Activated CD8-positive, alpha-beta memory T cell treated with anti-CD3 and anti-CD28 coated beads, Interleukin-2, amount 50 U/mL, for 24 hours (primary cell): ENCODE measurements around the gene ZKSCAN7.
"Not testable (repeated sequence)": the region's sequence is repeated elsewhere in the genome, so short reads cannot be mapped to it uniquely, and the experiment has no call there.

Experiments
- DNase-seq: peaks from one replicate; pipeline ENCODE4 v3.0.0-alpha.2; 2020; ENCODE audit errors: extremely low read depth

ZKSCAN7 gene

DNA sequence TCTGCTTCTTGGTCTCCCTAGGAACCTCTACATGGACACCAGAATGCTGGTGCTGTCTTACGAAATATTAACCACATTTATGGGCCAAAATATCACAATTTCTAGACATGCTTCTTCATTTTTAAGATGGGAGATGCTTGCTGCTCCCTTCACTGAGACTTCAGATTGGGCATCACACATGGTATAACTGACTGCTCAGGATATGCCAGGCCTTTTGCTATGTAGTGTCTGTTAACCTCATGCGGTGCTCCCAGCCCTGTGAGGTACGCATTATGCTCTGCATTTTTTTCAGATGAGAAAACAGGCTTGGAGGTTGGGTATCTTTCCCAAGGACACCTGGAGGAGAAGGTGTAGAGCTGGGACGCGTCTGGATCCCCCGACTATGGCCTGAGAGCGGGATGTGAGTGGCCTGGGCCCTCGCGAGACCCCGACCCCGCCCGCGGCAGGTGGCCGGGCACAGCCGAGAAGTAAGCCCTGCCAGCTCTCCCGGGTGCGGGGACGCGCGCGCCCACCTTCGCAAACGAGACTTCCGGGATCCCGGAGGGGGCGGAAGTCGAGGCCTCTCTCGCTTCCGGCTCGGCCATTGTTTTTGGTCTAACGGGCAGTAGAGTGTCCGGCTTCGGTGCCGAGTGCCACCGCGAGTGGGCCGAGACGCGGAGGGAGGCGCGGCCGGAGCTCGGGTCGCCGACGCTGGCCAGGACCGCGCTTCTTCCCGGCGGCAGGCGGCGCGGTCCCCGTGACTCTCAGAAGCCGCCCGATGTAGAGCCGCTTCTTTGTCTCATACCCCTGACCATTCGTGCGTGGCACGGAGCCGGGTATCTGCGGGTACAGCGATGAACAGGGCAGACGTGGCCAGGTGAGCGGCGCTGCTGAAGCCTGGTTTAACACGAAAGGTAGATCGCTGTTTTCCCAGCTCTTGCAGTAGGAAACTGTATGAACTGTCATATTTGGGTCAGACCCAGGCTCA is at the start of gene ZKSCAN7:
TSS of gene ZKSCAN7 (plus strand) at position 568 of the 967 bp plus-strand sequence. CDS start 1,855 bp downstream, outside the sequence.
- DNase-seq = peak; percentile 19

DNA sequence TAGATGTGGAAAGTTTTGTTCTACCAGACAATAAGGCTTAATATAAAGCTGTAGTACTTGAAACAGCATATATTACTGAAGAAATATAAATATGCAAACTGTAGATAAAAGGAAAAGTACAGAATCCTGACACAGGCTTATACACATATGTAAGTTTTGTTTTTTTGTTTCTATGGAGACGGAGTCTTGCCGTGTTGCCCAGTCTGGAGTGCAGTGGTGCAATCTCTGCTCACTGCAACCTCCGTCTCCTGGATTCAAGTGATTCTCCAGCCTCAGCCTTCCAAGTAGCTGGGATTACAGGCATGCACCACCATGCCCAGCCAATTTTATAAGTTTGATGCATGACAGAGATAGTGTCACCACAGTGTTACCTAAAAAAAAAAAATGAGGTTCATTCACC is 48.4 kb upstream of the ZKSCAN7 start:
- no peak for DNase-seq

DNA sequence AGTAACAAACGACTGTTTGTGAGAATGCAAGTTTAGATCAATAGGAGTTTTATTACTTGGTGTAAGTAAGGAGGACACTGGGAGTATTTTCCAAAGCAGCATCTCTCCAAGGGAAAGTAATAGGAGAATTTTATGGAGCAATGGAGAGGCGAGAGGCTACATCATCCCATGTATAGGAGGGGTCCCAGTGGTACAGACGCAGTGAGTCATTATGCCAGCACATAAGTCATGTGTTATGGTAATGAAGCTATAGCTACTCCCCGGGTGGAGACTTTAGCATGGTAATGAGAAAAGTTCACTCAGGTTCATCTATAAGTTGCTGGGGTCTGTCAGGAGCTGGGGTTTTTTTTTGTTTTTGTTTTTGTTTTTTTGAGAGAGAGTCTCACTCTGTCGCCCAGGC is 48.0 kb upstream of the ZKSCAN7 start:
- DNase-seq = no peak

GRCh38 chr3:44509393-44509921 is 45.5 kb upstream of the ZKSCAN7 start:
- no peak for DNase-seq

- no peak for DNase-seq
These were observed 45.0 kb upstream of the ZKSCAN7 start for GRCh38 chr3:44510000-44510368.

DNA sequence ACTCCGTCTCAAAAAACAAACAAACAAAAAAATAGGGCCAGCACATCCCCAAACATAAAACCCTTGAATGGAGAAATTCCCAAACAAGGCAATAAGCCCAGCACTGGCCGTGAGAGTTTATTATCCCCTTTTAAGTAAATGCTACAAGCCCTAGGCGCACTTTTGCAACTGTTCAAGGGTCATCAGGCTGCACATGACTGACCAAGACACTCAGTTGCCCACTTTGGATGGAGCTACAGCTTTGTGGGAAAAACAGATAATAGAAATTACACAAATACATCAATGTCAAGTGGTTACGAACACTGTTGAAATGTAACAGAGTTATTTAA is 43.8 kb upstream of the ZKSCAN7 start:
- no peak for DNase-seq

- DNase-seq = no peak
These were observed 41.5 kb upstream of the ZKSCAN7 start for GRCh38 chr3:44513513-44513912.

DNA sequence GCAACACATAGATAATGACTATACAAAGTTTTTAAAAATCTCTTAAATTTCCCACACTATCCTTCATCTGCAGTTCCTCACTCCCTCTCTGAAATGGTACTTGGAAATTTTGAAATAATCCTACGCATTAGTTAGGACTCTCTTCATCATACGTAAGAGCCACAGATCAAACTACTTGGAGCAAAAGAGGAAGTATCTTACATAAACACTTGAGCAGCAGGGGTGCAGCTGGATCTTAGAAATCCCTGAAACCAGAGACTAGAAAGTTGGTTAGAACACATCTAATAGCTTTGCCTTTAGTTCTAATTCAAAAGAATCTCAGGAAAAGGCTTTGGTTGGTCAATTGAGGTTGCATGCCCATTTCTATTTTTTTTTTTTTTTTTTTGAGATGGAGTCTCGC is 38.8 kb upstream of the ZKSCAN7 start:
- DNase-seq = no peak

DNA sequence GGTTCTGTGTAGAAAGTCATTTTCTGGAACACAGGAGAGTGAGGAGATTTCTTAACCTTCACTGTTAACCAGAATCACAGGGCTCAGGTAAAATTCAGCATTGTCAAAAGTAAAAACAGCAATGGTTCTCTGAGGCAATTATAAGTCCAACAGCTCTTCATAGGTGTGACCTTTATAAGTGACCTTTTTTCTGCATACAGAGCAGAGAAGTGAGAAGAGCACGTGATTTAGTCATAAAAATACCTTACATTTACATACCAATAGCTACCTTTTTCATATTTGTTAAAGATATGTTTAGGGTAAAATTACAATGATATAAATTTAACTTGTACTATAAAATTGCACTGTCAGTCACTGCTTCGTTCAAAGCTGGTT is 36.2 kb upstream of the ZKSCAN7 start:
- no peak for DNase-seq

- no peak for DNase-seq
These were observed 33.3 kb upstream of the ZKSCAN7 start for GRCh38 chr3:44521721-44522120.

DNA sequence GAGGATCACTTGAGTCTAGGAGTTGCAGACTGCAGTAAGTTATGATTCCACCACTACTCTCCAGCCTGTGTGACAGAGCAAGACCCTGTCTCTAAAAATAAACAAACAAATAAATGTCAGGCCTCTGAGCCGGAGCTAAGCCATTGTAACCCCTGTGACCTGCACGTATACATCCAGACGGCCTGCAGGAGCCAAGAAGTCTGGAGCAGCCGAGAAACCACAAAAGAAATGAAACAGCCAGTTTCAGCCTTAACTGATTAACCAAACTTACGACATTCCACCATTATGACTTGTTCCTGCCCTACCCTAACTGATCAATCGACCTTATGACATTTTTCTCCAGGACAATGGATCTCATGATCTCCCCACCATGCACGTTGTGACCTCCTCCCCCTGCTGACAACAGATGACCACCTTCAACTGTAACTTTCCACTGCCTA is 32.5 kb upstream of the ZKSCAN7 start:
- DNase-seq = no peak

DNA sequence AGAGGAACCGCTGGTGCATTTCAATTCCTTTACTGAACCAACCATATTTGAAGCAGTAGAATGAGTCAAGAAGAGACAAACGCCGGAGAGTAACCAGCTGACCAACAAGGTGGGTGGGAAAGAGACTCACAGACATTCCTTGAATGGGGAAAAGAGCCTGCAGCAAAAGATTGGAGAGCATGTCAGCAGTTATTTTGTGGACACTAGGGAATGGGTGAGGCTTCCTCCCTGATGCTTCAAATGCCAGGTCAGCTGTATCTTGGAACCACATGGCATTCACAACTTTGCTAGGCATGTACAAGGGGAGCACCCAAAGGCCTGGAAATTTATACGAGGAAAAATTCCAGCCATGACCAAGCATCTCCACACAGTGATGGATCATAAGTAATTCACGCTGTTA is 29.9 kb upstream of the ZKSCAN7 start:
- DNase-seq = no peak

- no peak for DNase-seq
These were observed 25.1 kb upstream of the ZKSCAN7 start for GRCh38 chr3:44529927-44530326.

GRCh38 chr3:44530911-44531310 is 24.1 kb upstream of the ZKSCAN7 start:
- DNase-seq = no peak

GRCh38 chr3:44534659-44535058 is 20.3 kb upstream of the ZKSCAN7 start:
- DNase-seq = not testable (repeated sequence)

- DNase-seq = no peak
These were observed 19.6 kb upstream of the ZKSCAN7 start for GRCh38 chr3:44535364-44535763.

DNA sequence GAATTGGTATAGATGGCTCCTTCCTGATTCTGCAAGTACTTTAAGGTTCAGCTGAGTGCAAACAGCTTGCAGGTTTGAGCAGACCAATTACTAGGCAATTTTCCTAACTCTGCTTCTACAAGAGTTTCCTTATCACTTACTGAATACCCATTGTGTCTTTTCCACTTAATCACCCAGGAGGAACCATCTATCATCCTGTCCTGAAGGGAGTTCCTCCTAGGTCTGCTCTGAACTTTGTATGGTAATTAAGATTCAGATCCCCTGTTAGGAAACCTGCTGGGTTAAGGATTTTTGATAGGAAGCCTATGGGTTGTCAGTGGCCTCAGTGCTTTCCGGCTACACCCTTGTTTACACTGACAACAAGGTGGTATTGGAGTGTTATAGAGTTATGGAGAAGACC is 10.2 kb upstream of the ZKSCAN7 start:
- DNase-seq = not testable (repeated sequence)

DNA sequence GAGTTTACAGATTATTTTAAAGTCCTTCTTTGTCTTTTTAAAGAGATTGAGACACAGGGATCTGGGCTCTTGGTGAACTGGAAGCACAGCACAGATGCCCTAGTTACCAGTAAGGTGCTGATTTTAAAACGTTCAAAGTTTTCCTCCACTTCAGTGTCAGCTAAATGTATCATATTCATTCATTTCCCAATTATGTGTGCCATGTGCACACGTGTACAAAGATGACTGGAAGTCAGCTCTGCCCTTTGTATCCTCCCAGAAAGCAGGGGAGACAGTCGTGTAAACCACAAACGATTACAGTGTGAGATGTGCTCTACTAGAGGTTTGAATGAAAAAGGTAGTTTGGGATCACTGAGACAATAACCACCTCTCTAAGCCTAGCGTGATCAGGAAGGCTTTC is 730 bp downstream of the ZKSCAN7 start:
- DNase-seq = no peak

GRCh38 chr3:44557074-44557473 is 2.1 kb downstream of the ZKSCAN7 start:
- DNase-seq = no peak

GRCh38 chr3:44561076-44561475 is 6.1 kb downstream of the ZKSCAN7 start:
- DNase-seq = no peak

DNA sequence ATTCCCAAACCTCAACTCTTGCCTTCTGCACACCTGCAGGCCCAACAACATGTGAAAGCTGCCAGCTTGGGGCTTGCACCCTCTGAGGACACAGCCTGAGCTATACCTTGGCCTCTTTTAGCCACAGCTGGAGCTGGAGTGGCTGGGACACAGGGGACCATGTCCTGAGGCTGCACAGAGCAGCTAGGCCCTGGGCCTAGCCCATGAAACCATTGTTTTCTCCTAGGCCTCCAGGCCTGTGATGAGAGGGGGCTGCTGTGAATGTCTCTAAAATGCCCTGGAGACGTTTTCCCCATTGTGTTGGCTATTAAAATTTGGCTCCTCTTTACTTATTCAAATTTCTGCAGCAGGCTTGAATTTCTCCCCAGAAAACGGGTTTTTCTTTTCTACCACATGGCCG is 7.2 kb downstream of the ZKSCAN7 start:
- DNase-seq = no peak

DNA sequence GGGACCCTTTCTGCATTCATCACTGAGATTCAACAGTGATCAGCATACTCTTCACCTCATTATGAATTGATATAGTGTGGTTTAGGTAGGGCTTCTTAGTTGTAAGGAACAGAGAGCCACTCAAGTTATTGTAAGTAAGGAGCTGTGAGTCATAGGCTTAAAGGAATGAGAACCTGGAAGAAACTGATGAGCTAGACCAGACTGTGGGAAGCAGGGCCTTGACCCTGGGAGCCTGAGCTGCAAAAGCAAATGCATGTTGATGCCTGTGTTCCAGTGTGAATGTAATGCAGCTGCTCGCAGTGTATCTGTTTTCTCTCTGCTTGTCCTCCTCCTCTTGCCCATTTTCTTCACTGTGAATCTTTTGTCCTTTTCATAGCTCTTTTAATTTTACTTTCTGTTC is 13.6 kb downstream of the ZKSCAN7 start:
- no peak for DNase-seq

GRCh38 chr3:44571024-44571423 is 16.0 kb downstream of the ZKSCAN7 start:
- no peak for DNase-seq

DNA sequence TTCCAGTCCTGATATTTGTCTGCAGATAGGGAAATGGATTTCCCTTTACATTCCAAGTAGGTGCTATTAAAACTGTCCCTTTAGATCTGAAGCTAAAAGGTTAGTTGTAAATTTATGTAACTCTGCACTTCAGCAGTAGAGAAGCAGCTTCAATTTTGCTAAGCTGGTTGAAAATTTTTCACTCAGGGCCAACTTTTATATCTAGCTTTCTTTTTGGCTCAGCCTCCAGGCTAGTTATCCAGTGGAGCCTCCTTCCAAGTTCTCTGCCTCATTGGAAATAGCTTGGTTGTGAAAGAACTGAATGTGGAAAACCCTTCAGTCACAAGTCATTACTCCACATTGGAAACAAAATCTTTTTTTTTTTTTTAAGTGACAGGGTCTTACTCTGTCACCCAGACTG is 21.6 kb downstream of the ZKSCAN7 start:
- no peak for DNase-seq
